Esophagus muscularis mucosa (tissue), 4 donors: ENCODE data around the gene MAN1A1. TPM values are rescaled to one million over a fixed set of nuclear protein-coding genes. Genes with fewer than 3 reads are reported as not detected.

Experiments used
- DNase-seq: peaks from one replicate; pipeline ENCODE4 v3.0.0-alpha.2; 2017; ENCODE audit errors: extremely low spot score
- H3K27ac ChIP-seq, 4 donors: fragments of 200-600 bp; sonication (generic); replicated peaks in 1 of 4; 1 replicate in 3 of 4; 2 replicates in 1 of 4; pipeline ENCODE4 v1.5.1; 2016 to 2019; ENCODE audit warnings: mild to moderate bottlenecking in 1 of 4
- H3K27me3 ChIP-seq, 4 donors: fragments of 200-600 bp; sonication (generic); one replicate each; pipeline versions ENCODE4 v1.5.1 to v1.6.0; 2016 to 2019
- H3K36me3 ChIP-seq, 4 donors: fragments of 200-600 bp; sonication (generic); one replicate each; pipeline ENCODE4 v1.5.1; 2016 to 2019
- H3K4me1 ChIP-seq, 4 donors: fragments of 200-600 bp; sonication (generic); one replicate each; pipeline ENCODE4 v1.5.1; 2016 to 2019
- H3K4me3 ChIP-seq, 4 donors: fragments of 200-600 bp; sonication (generic); 1 replicate in 2 of 4; 2 replicates in 2 of 4; pipeline ENCODE4 v1.5.1; 2016 to 2019; ENCODE audit warnings: mild to moderate bottlenecking in 4 of 4, moderate library complexity in 1 of 4
- H3K9me3 ChIP-seq, 4 donors: fragments of 200-600 bp; sonication (generic); 1 replicate in 3 of 4; 2 replicates in 1 of 4; pipeline ENCODE4 v1.5.1; 2016 to 2019
- EP300 ChIP-seq: sonication (generic); formaldehyde crosslinking; IDR thresholded peaks from one replicate; pipeline ENCODE4 v1.6.1; 2017; ENCODE audit warnings: antibody characterized with exemption
- POLR2A ChIP-seq: fragments of 450-650 bp; IDR thresholded peaks from one replicate; pipeline ENCODE4 v1.6.1; 2017; ENCODE audit warnings: antibody characterized with exemption, moderate library complexity, mild to moderate bottlenecking, low read depth
- POLR2AphosphoS5 ChIP-seq, 2 donors: sonication (generic); formaldehyde crosslinking; IDR thresholded peaks; one replicate each; pipeline ENCODE4 v1.6.1; 2017; ENCODE audit warnings: antibody characterized with exemption in 2 of 2
- WGBS: methylation state at CpG from one replicate; pipeline ENCODE4 v1.1.5; 2018; 5-methylcytosine and 5-hydroxymethylcytosine counted together
- intact Hi-C: fragments of 100-400 bp; cut with DNase I; formaldehyde crosslinking; loops from one replicate; pipeline ENCODE4 v1.15.1; 2023
- total RNA-seq, 4 donors: library from RNA; depleted of rRNA; stranded (reverse); fragments of >200 nt; gene quantifications; one replicate each; pipeline versions ENCODE4 v1.1.0 to v1.2.1, GENCODE V29; 2016
- TF ChIP-seq, protein P1 (sequence below), 3 experiments: fragments of 200-600 bp in 2 of 3; fragments of 450-650 bp in 1 of 3; sonication (generic) in 2 of 3; IDR thresholded peaks; one replicate each; pipeline ENCODE4 v1.5.1; 2017 to 2019; ENCODE audit warnings: antibody characterized with exemption in 3 of 3, mild to moderate bottlenecking in 2 of 3, moderate library complexity in 1 of 3

The MAN1A1 gene
- total RNA-seq, 4 donors from 2014 or later: 79.4 to 125 (median 101) TPM

DNA sequence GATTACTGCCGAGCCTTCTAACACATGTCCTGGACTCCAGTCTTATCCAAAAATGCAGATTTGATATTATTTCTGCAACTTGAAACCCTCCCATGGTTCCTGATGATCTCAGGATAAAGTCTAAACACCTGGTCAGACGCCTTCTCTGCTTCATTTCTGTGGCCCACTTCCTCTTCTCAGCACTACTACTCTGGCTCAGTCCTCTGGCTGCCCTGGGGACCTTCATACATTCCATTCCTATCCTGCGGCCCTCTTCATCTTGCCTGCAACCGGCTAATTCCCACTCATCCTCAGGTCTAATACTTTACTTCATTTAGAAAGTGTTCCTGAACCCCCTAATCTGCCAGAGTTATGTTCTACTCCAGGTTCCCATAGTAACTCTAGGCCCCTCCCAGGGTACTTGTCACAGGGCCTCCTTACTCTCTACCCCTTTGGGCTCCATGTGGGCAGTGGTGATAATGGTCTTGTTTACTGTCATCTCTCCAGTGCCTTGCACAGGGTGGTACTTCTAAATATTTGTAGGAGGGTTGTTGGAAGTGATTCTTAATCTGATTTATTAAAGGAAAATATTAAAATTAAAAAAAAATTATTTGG, 18.9 kb downstream of the MAN1A1 start:
- DNase-seq: no peak
- TF ChIP-seq, protein P1, sequence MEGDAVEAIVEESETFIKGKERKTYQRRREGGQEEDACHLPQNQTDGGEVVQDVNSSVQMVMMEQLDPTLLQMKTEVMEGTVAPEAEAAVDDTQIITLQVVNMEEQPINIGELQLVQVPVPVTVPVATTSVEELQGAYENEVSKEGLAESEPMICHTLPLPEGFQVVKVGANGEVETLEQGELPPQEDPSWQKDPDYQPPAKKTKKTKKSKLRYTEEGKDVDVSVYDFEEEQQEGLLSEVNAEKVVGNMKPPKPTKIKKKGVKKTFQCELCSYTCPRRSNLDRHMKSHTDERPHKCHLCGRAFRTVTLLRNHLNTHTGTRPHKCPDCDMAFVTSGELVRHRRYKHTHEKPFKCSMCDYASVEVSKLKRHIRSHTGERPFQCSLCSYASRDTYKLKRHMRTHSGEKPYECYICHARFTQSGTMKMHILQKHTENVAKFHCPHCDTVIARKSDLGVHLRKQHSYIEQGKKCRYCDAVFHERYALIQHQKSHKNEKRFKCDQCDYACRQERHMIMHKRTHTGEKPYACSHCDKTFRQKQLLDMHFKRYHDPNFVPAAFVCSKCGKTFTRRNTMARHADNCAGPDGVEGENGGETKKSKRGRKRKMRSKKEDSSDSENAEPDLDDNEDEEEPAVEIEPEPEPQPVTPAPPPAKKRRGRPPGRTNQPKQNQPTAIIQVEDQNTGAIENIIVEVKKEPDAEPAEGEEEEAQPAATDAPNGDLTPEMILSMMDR (IDR thresholded peaks at IDR 0.05): no peak
- TF ChIP-seq POLR2AphosphoS5 (IDR thresholded peaks at IDR 0.05) (no peak), EP300 (no peak), POLR2A (no peak)
- Histone ChIP-seq H3K36me3 (peaks cover 0 to 11% (median 5%) of the 10 kb centered on the region in 4 donors), H3K27ac (no peak overlapping the region), H3K9me3 (no peaks in the 10 kb centered on the region), H3K4me1 (peaks cover under 1 to 65% (median 52%) of the 10 kb centered on the region in 4 donors), H3K27me3 (no peaks in the 10 kb centered on the region), H3K4me3 (no peak overlapping the region)
- intact Hi-C loops: no loop called here
- WGBS: 94% methylated on average over 4 of the region's 4 CpGs

DNA sequence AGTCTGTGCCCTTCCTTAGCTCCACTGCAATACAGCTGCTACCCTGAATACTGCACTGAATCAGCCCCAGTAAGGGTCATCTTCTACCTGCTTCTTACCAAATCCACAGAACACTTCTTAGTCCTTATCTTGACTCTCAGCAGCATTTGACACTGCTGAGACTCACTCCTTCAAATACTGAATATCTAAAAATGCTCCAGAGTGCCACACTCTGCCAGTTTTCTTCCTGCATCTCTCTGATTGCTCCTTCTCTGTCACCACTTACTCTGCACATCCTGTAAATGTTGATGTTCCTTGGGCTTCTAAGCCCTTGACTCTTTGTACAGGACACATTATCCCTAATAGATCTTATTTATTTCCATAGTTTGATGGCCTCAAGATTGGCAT, 19.8 kb downstream of the MAN1A1 start:
- Histone ChIP-seq H3K4me3 (no peak overlapping the region), H3K9me3 (no peaks in the 10 kb centered on the region), H3K4me1 (peaks cover 0 to 61% (median 44%) of the 10 kb centered on the region in 4 donors), H3K36me3 (peaks cover 0 to 11% (median 5%) of the 10 kb centered on the region in 4 donors), H3K27ac (no peak overlapping the region), H3K27me3 (no peaks in the 10 kb centered on the region)
- TF ChIP-seq EP300: no peak
- TF ChIP-seq POLR2A: no peak
- TF ChIP-seq, protein P1 (IDR thresholded peaks at IDR 0.05): no peak
- no peak for TF ChIP-seq POLR2AphosphoS5 (IDR thresholded peaks at IDR 0.05)
- DNase-seq: no peak
- intact Hi-C loops: no loop called here

DNA sequence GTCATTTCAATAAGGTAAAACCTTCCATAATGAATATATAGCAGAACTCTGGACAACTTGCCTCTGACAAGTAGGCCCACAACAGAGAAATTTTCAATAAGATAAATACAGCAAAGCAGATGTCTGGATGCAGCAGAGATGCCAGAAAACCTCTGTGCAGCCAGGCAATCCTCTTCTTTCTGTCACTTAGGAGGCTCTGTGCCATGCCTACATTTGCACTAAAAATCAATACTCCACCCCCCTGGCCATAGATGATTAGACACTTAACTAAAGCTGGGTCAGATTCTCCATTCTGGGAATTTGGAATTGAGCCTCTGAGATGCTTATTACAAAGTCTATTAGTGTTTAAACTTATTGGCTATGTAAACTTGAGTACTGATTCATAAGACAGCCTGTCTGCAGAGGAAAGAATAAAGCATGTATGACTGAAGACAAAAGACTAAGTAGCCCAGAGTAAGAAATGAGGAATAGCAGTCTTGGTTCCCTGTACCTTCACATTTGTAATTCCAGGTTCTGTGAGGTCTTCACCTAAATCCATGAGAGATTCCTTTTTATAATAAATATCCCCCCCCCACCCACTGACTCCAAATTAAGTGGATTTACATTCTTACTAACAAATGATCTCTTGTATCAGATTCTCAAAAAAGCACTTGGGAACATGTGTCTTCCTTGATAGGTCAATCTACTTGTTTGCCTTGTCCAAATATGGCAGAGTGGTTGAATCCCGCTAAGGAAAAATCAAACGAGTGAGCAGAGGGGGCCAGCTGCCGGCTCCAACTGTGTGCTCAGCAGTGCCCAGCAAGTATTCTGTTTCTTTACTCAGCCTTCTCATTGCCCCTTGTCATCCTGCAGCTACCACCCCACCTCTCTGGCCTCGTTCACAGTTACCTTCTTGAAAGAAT, 20.4 kb downstream of the MAN1A1 start:
- peaks cover 0 to 11% (median 5%) of the 10 kb centered on the region in 4 donors for H3K36me3 ChIP-seq
- H3K4me1 ChIP-seq: peaks cover 0 to 60% (median 41%) of the 10 kb centered on the region in 4 donors
- no peak overlapping the region for H3K4me3 ChIP-seq
- TF ChIP-seq EP300 (no peak), POLR2A (no peak), POLR2AphosphoS5 (IDR thresholded peaks at IDR 0.05) (no peak)
- TF ChIP-seq, protein P1 (IDR thresholded peaks at IDR 0.05): no peak
- intact Hi-C loops: no loop called here
- no peak overlapping the region for H3K27ac ChIP-seq
- no peak for DNase-seq
- H3K9me3 ChIP-seq: no peaks in the 10 kb centered on the region
- WGBS: 89% methylated on average over 4 of the region's 4 CpGs
- H3K27me3 ChIP-seq: no peaks in the 10 kb centered on the region

DNA sequence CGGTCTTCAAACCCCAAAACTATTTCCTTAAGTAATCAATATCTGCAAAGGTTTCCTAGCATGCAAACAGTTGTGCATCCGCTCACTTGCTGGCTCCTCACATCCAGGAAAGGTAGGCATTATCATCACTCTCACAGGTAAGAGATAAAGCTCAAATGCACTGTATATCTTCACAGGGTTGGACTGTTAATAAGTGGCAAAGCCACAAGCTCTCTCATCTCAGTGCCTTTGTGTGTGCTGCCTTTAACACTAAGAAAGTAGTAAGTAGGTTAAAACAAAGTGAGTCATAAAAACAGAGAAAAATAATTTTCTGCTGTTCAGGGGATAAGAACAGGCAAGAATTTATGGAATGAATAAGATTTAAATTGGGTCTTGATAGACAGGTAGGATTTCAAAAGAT, 21.3 kb downstream of the MAN1A1 start:
- Histone ChIP-seq H3K4me1 (peaks cover 0 to 58% (median 35%) of the 10 kb centered on the region in 4 donors), H3K27me3 (no peaks in the 10 kb centered on the region), H3K27ac (no peak overlapping the region), H3K4me3 (no peak overlapping the region), H3K9me3 (no peaks in the 10 kb centered on the region), H3K36me3 (peaks cover 0 to 11% (median 5%) of the 10 kb centered on the region in 4 donors)
- no peak for DNase-seq
- WGBS: 49% methylated on average over 2 of the region's 2 CpGs
- intact Hi-C loops: no loop called here
- TF ChIP-seq POLR2A (no peak), POLR2AphosphoS5 (IDR thresholded peaks at IDR 0.05) (no peak), EP300 (no peak)
- TF ChIP-seq, protein P1 (IDR thresholded peaks at IDR 0.05): no peak
